SK-N-SH (cell line): ENCODE measurements around the gene PHF1. TPM values are rescaled to one million over a fixed set of nuclear protein-coding genes. Genes with fewer than 3 reads are reported as not detected.

Source experiments
- CTCF ChIA-PET: fragments of 300-600, 350-600 bp; formaldehyde crosslinking; extraction: SDS; loops from one replicate; lab custom pipeline; 2021; lab: Yijun Ruan, JAX
- POLR2A ChIA-PET: fragments of 350-600 bp; sonication (Branson Sonifier 250); formaldehyde crosslinking; extraction: SDS; loops from one replicate; lab custom pipeline; 2020; ENCODE audit warnings: antibody characterized with exemption, inconsistent platforms; lab: Yijun Ruan, JAX
- DNase-seq: peaks from one replicate; pipeline ENCODE4 v3.0.0; 2012
- H2AFZ ChIP-seq: fragments of 200-600 bp; sonication (generic); 2 replicates; pipeline ENCODE4 v1.8.1; 2016; ENCODE audit warnings: antibody characterized with exemption, mild to moderate bottlenecking, low read depth
- H3F3A ChIP-seq: fragments of 200-600 bp; sonication (generic); replicated peaks from 2 replicates; pipeline ENCODE3; 2016; ENCODE audit warnings: antibody characterized with exemption, mild to moderate bottlenecking; ENCODE audit not compliant: insufficient read depth
- H3K27ac ChIP-seq, 2 experiments: fragments of 200-500 bp in 1 of 2; fragments of 200-600 bp in 1 of 2; sonication (Bioruptor generic) in 1 of 2; sonication (generic), shearing (Covaris generic) in 1 of 2; 2 replicates each; pipeline versions ENCODE4 v1.5.1 to v1.6.1; 2014 to 2016; ENCODE audit warnings: low read depth in 2 of 2, inconsistent platforms in 1 of 2, low read length in 1 of 2, mild to moderate bottlenecking in 1 of 2, mixed read lengths in 1 of 2
- H3K27me3 ChIP-seq: fragments of 200-600 bp; sonication (generic), shearing (Covaris generic); 2 replicates; pipeline ENCODE4 v1.6.1; 2016; ENCODE audit warnings: mixed run types; ENCODE audit not compliant: insufficient read depth
- H3K36me3 ChIP-seq, 2 experiments: fragments of 200-500 bp in 1 of 2; fragments of 200-600 bp in 1 of 2; sonication (Bioruptor generic) in 1 of 2; sonication (generic) in 1 of 2; replicated peaks in 1 of 2; 2 replicates each; pipeline versions ENCODE3 to v1.5.1; 2014 to 2016; ENCODE audit warnings: low read length in 1 of 2, mild to moderate bottlenecking in 1 of 2; ENCODE audit not compliant: insufficient read depth in 2 of 2, control insufficient read depth in 1 of 2
- H3K4me1 ChIP-seq, 2 experiments: fragments of 200-500 bp in 1 of 2; fragments of 200-600 bp in 1 of 2; sonication (Bioruptor generic) in 1 of 2; sonication (generic), shearing (Covaris generic) in 1 of 2; 2 replicates each; pipeline versions ENCODE4 v1.5.1 to v1.6.1; 2014 to 2016; ENCODE audit warnings: low read depth in 1 of 2, low read length in 1 of 2, mixed run types in 1 of 2; ENCODE audit not compliant: insufficient read depth in 2 of 2, control insufficient read depth in 1 of 2
- H3K4me2 ChIP-seq: fragments of 200-600 bp; sonication (generic), shearing (Covaris generic); 2 replicates; pipeline ENCODE4 v1.6.1; 2017; ENCODE audit warnings: mixed run types
- H3K4me3 ChIP-seq, 2 experiments: fragments of 200-500 bp in 1 of 2; fragments of 200-600 bp in 1 of 2; sonication (Bioruptor generic) in 1 of 2; sonication (generic), shearing (Covaris generic) in 1 of 2; 2 replicates each; pipeline versions ENCODE4 v1.5.1 to v1.8.1; 2014 to 2016; ENCODE audit warnings: low read depth in 2 of 2, inconsistent platforms in 1 of 2, low read length in 1 of 2, mild to moderate bottlenecking in 1 of 2, mixed read lengths in 1 of 2, moderate library complexity in 1 of 2
- H3K79me2 ChIP-seq: fragments of 200-600 bp; sonication (generic); 2 replicates; pipeline ENCODE4 v1.8.1; 2017; ENCODE audit warnings: mild to moderate bottlenecking; ENCODE audit not compliant: insufficient read depth
- H3K9ac ChIP-seq: fragments of 200-600 bp; sonication (generic); 2 replicates; pipeline ENCODE4 v1.6.1; 2017; ENCODE audit warnings: mixed run types
- H3K9me2 ChIP-seq: fragments of 200-600 bp; sonication (generic); 2 replicates; pipeline ENCODE4 v1.6.1; 2017; ENCODE audit warnings: mixed run types
- H3K9me3 ChIP-seq: fragments of 200-600 bp; sonication (generic); 2 replicates; pipeline ENCODE4 v1.6.1; 2017; ENCODE audit warnings: mixed run types, mild to moderate bottlenecking, moderate library complexity
- H4K20me1 ChIP-seq: fragments of 200-600 bp; sonication (generic); 2 replicates; pipeline ENCODE4 v1.6.1; 2017; ENCODE audit warnings: mild to moderate bottlenecking, mixed run types; ENCODE audit not compliant: insufficient read depth
- FOXJ3 ChIP-seq: sonication (generic); formaldehyde crosslinking; IDR thresholded peaks from 2 replicates; pipeline ENCODE4 v1.5.1; 2020; ENCODE audit warnings: mild to moderate bottlenecking, missing genetic modification reagents
- GATA2 ChIP-seq: sonication (generic); formaldehyde crosslinking; IDR thresholded peaks from 2 replicates; pipeline ENCODE4 v1.5.0; 2020; ENCODE audit warnings: mild to moderate bottlenecking, missing genetic modification reagents
- MEF2A ChIP-seq: IDR thresholded peaks from 2 replicates; pipeline ENCODE4 v1.4.0; 2012; ENCODE audit warnings: low read depth, borderline replicate concordance
- NFIC ChIP-seq: IDR thresholded peaks from 2 replicates; pipeline ENCODE4 v1.4.0; 2012; ENCODE audit warnings: borderline replicate concordance
- POLR2AphosphoS5 ChIP-seq: IDR thresholded peaks from 2 replicates; pipeline ENCODE4 v1.6.1; 2012; ENCODE audit warnings: low read depth, low read length
- RFX5 ChIP-seq: IDR thresholded peaks from 2 replicates; pipeline ENCODE4 v1.6.1; 2012; ENCODE audit warnings: mild to moderate bottlenecking, improper control_type of control experiment, low read length
- YY1 ChIP-seq: IDR thresholded peaks from 2 replicates; pipeline ENCODE4 v1.4.0; 2012; ENCODE audit warnings: low read depth, mild to moderate bottlenecking
- WGBS: methylation state at CpG from one replicate; pipeline ENCODE4 v1.1.6; 2017; ENCODE audit warnings: low lambda C conversion rate; 5-methylcytosine and 5-hydroxymethylcytosine counted together
- polyA plus RNA-seq, 3 experiments: library from polyadenylated mRNA; depleted of rRNA; stranded (reverse); fragments of >200 nt; gene quantifications; 2 replicates each; pipeline ENCODE4 v1.2.3, GENCODE V29; 2012
- TF ChIP-seq, protein P1 (sequence below): IDR thresholded peaks from 2 replicates; pipeline ENCODE4; 2012
- TF ChIP-seq, protein P2 (sequence below): IDR thresholded peaks from 2 replicates; pipeline ENCODE4 v1.4.0; 2012; ENCODE audit warnings: low read depth, borderline replicate concordance
- TF ChIP-seq, protein P3 (sequence below): IDR thresholded peaks from 2 replicates; pipeline ENCODE4 v1.6.1; 2012; ENCODE audit warnings: mild to moderate bottlenecking, low read depth, low read length, moderate library complexity

The PHF1 gene
- polyA plus RNA-seq, 1 of the 3 experiments (the other 2 are of a cell fraction): 48.7 TPM

DNA sequence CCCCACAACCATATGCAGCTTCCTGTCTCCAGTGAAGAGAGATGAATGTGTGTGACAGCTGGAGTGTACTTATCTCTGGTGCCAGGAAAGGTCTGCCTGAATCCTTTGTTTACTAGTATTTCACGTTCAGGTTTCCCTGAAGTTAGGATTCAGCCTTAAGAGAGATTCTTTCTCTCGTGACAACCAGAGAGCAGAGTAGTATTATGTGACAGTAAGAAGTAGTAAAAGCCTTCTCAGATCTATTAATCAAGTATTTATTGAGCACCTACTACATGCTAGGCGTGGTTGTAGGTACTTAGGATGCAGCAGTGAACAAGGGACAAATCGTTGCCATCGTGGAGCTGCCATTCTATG lies 18.2 kb upstream of the PHF1 start:
- Histone ChIP-seq H3F3A (peaks cover 5% of the 10 kb centered on the region), H3K4me2 (peak overlapping the region; percentile 91), H3K4me1 (peaks cover 0 to 16% of the 10 kb centered on the region in 2 experiments; a peak in 3 of 4 replicates), H3K36me3 (no peaks in the 10 kb centered on the region), H2AFZ (peak overlapping the region; percentile 72), H3K27ac (peak overlapping the region; percentile 35 to 67; a peak in 3 of 4 replicates), H3K9me3 (no peaks in the 10 kb centered on the region), H3K79me2 (peaks cover 60% of the 10 kb centered on the region), H3K27me3 (no peaks in the 10 kb centered on the region), H3K4me3 (peak overlapping the region; percentile 66 to 92), H3K9ac (peak overlapping the region; percentile 84), H4K20me1 (peaks cover 5% of the 10 kb centered on the region; the same call in 1 of the 2 replicates), H3K9me2 (no peaks in the 10 kb centered on the region)
- no peak for TF ChIP-seq MEF2A
- TF ChIP-seq, protein P1, sequence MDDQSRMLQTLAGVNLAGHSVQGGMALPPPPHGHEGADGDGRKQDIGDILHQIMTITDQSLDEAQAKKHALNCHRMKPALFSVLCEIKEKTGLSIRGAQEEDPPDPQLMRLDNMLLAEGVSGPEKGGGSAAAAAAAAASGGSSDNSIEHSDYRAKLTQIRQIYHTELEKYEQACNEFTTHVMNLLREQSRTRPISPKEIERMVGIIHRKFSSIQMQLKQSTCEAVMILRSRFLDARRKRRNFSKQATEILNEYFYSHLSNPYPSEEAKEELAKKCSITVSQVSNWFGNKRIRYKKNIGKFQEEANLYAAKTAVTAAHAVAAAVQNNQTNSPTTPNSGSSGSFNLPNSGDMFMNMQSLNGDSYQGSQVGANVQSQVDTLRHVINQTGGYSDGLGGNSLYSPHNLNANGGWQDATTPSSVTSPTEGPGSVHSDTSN: no peak
- TF ChIP-seq POLR2AphosphoS5: no peak
- no peak for TF ChIP-seq FOXJ3
- no peak for TF ChIP-seq GATA2 (CRISPR knock-in tag)
- TF ChIP-seq, protein P2, sequence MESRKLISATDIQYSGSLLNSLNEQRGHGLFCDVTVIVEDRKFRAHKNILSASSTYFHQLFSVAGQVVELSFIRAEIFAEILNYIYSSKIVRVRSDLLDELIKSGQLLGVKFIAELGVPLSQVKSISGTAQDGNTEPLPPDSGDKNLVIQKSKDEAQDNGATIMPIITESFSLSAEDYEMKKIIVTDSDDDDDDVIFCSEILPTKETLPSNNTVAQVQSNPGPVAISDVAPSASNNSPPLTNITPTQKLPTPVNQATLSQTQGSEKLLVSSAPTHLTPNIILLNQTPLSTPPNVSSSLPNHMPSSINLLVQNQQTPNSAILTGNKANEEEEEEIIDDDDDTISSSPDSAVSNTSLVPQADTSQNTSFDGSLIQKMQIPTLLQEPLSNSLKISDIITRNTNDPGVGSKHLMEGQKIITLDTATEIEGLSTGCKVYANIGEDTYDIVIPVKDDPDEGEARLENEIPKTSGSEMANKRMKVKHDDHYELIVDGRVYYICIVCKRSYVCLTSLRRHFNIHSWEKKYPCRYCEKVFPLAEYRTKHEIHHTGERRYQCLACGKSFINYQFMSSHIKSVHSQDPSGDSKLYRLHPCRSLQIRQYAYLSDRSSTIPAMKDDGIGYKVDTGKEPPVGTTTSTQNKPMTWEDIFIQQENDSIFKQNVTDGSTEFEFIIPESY: no peak
- TF ChIP-seq, protein P3, sequence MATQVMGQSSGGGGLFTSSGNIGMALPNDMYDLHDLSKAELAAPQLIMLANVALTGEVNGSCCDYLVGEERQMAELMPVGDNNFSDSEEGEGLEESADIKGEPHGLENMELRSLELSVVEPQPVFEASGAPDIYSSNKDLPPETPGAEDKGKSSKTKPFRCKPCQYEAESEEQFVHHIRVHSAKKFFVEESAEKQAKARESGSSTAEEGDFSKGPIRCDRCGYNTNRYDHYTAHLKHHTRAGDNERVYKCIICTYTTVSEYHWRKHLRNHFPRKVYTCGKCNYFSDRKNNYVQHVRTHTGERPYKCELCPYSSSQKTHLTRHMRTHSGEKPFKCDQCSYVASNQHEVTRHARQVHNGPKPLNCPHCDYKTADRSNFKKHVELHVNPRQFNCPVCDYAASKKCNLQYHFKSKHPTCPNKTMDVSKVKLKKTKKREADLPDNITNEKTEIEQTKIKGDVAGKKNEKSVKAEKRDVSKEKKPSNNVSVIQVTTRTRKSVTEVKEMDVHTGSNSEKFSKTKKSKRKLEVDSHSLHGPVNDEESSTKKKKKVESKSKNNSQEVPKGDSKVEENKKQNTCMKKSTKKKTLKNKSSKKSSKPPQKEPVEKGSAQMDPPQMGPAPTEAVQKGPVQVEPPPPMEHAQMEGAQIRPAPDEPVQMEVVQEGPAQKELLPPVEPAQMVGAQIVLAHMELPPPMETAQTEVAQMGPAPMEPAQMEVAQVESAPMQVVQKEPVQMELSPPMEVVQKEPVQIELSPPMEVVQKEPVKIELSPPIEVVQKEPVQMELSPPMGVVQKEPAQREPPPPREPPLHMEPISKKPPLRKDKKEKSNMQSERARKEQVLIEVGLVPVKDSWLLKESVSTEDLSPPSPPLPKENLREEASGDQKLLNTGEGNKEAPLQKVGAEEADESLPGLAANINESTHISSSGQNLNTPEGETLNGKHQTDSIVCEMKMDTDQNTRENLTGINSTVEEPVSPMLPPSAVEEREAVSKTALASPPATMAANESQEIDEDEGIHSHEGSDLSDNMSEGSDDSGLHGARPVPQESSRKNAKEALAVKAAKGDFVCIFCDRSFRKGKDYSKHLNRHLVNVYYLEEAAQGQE: no peak
- no peak for TF ChIP-seq NFIC
- WGBS: 23% methylated on average over 5 of the region's 5 CpGs
- no peak for DNase-seq
- CTCF ChIA-PET: interaction anchor here (0.9 to 6.2 kb wide), 3 partner anchors 9 to 33 kb away, joined by 6 to 20 read pairs (median 6); no protein-coding TSS in a partner anchor
- POLR2A ChIA-PET: interaction anchor here (1.0 kb wide), 1 partner anchor 93 kb away, joined by 5 read pairs; no protein-coding TSS in a partner anchor

DNA sequence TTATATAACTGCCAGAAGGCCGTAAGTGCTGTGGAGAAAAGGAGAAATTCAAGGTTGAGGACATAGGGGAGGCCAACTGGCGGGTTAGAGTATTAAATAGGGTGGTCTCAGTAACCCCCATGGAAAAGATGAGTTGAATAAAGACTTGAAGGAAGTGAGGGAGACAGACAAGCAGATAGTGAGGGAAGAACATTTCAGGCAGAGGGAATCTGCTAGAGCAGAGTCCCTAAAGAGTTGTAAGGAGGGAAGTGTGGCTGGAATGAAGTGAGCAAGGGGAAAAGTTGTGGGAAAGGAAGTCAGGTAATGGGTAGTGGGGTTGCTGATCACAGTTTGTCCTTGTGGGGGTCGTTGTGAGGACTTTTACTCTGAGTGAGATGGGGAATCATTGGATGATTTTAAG lies 17.8 kb upstream of the PHF1 start:
- peak overlapping the region; percentile 66 to 92; a peak in 3 of 4 replicates for H3K4me3 ChIP-seq
- 41% methylated on average over 3 of the region's 3 CpGs for WGBS

More for the DNA sequence above, 17.8 kb upstream of the PHF1 start:
- peak overlapping the region; percentile 84 for H3K9ac ChIP-seq
- peaks cover 0 to 16% of the 10 kb centered on the region in 2 experiments; a peak in 3 of 4 replicates for H3K4me1 ChIP-seq
- peaks cover 9% of the 10 kb centered on the region; the same call in 1 of the 2 replicates for H4K20me1 ChIP-seq
- H2AFZ ChIP-seq: peak overlapping the region; percentile 72; the same call in 1 of the 2 replicates
- no peak for DNase-seq
- TF ChIP-seq YY1: no peak
- TF ChIP-seq POLR2AphosphoS5: no peak
- TF ChIP-seq, protein P1: no peak
- TF ChIP-seq RFX5: no peak
- peaks cover 5% of the 10 kb centered on the region for H3F3A ChIP-seq
- ChIA-PET POLR2A (no interaction called here), CTCF (interaction anchor here (0.9 to 6.2 kb wide), 2 partner anchors 8 to 33 kb away, joined by 6 to 20 read pairs; no protein-coding TSS in a partner anchor)
- peaks cover 64% of the 10 kb centered on the region for H3K79me2 ChIP-seq
- H3K9me2 ChIP-seq: no peaks in the 10 kb centered on the region
- H3K36me3 ChIP-seq: no peaks in the 10 kb centered on the region
- peak overlapping the region; percentile 91 for H3K4me2 ChIP-seq
- no peaks in the 10 kb centered on the region for H3K9me3 ChIP-seq
- no peaks in the 10 kb centered on the region for H3K27me3 ChIP-seq
- peak overlapping the region; percentile 35 to 67; a peak in 3 of 4 replicates for H3K27ac ChIP-seq
